GM23338 (cell line): ENCODE measurements around the gene ZBTB44. TPM values are rescaled to one million over a fixed set of nuclear protein-coding genes. Genes with fewer than 3 reads are reported as not detected.

Source experiments
- ATAC-seq: fragments of 200-7000 bp; cut with Tn5 transposase; 3 replicates; pipeline ENCODE4 v1.9.1; 2020
- DNase-seq: peaks from one replicate; pipeline ENCODE4 v3.0.0-alpha.2; 2015; ENCODE audit warnings: low spot score
- H2AFZ ChIP-seq: fragments of 200-600 bp; sonication (generic); 2 replicates; pipeline ENCODE4 v1.8.0; 2016; ENCODE audit warnings: antibody characterized with exemption, mild to moderate bottlenecking, moderate library complexity
- H3F3A ChIP-seq: fragments of 200-600 bp; sonication (generic); replicated peaks from 2 replicates; pipeline ENCODE4 v1.8.0; 2017; ENCODE audit warnings: antibody characterized with exemption, mixed run types, low read depth
- H3K27ac ChIP-seq: fragments of 200-600 bp; sonication (generic); 2 replicates; pipeline ENCODE4 v1.6.1; 2016; ENCODE audit warnings: low read depth
- H3K27me3 ChIP-seq: fragments of 200-600 bp; sonication (generic); 2 replicates; pipeline ENCODE4 v1.8.0; 2016; ENCODE audit warnings: mild to moderate bottlenecking, mixed run types, moderate library complexity; ENCODE audit not compliant: insufficient read depth
- H3K36me3 ChIP-seq: fragments of 200-600 bp; sonication (generic); 2 replicates; pipeline ENCODE4 v1.8.0; 2016; ENCODE audit warnings: mild to moderate bottlenecking; ENCODE audit not compliant: insufficient read depth
- H3K4me1 ChIP-seq: fragments of 200-600 bp; sonication (generic); 2 replicates; pipeline ENCODE4 v1.8.0; 2016; ENCODE audit warnings: mild to moderate bottlenecking, moderate library complexity; ENCODE audit not compliant: insufficient read depth
- H3K4me2 ChIP-seq: fragments of 200-600 bp; sonication (generic); 2 replicates; pipeline ENCODE4 v1.7.1; 2017; ENCODE audit warnings: mixed run types
- H3K4me3 ChIP-seq: fragments of 200-600 bp; sonication (generic); 2 replicates; pipeline ENCODE4 v1.6.1; 2016; ENCODE audit warnings: mixed run types
- H3K79me2 ChIP-seq: fragments of 200-600 bp; sonication (generic); replicated peaks from 2 replicates; pipeline ENCODE4 v1.8.0; 2017; ENCODE audit warnings: mild to moderate bottlenecking; ENCODE audit not compliant: insufficient read depth
- H3K9me2 ChIP-seq: fragments of 200-600 bp; sonication (generic); 2 replicates; pipeline ENCODE4 v1.8.0; 2017; ENCODE audit not compliant: insufficient read depth
- H4K20me1 ChIP-seq: fragments of 200-600 bp; sonication (generic); replicated peaks from 2 replicates; pipeline ENCODE4 v1.8.0; 2017; ENCODE audit warnings: mild to moderate bottlenecking; ENCODE audit not compliant: insufficient read depth
- H3K27ac Mint-ChIP-seq: 2 replicates; pipeline ENCODE4 v1.8.0; 2020; ENCODE audit warnings: inconsistent platforms, mild to moderate bottlenecking, moderate library complexity, mixed read lengths
- H3K27me3 Mint-ChIP-seq: 3 replicates; pipeline ENCODE4 v1.8.0; 2022; ENCODE audit warnings: low read depth, mild to moderate bottlenecking, moderate library complexity, mixed read lengths, inconsistent platforms; ENCODE audit not compliant: insufficient read depth, poor library complexity
- H3K36me3 Mint-ChIP-seq: 3 replicates; pipeline ENCODE4 v1.8.0; 2021; ENCODE audit warnings: low read depth, mild to moderate bottlenecking, inconsistent platforms, moderate library complexity, mixed read lengths
- H3K4me1 Mint-ChIP-seq: 3 replicates; pipeline ENCODE4 v1.8.0; 2020; ENCODE audit warnings: mild to moderate bottlenecking, inconsistent platforms, mixed read lengths
- H3K4me3 Mint-ChIP-seq: 3 replicates; pipeline ENCODE4 v1.8.0; 2021; ENCODE audit warnings: moderate library complexity, mild to moderate bottlenecking, inconsistent platforms, mixed read lengths
- H3K9me3 Mint-ChIP-seq: 3 replicates; pipeline ENCODE4 v1.8.0; 2020; ENCODE audit warnings: moderate library complexity, mild to moderate bottlenecking, inconsistent platforms, mixed read lengths
- CREB1 ChIP-seq: fragments of 250-450 bp; sonication (Bioruptor Pico); IDR thresholded peaks from 2 replicates; pipeline ENCODE4 v1.5.0; 2020; ENCODE audit warnings: low read depth, mild to moderate bottlenecking, moderate library complexity
- EZH2 ChIP-seq: fragments of 200-600 bp; sonication (generic); IDR thresholded peaks from one replicate; pipeline ENCODE4 v1.8.0; 2017; ENCODE audit warnings: antibody characterized with exemption, mild to moderate bottlenecking, low read depth; ENCODE audit not compliant: unreplicated experiment
- EZH2phosphoT487 ChIP-seq: fragments of 200-600 bp; sonication (generic); IDR thresholded peaks from one replicate; pipeline ENCODE4 v1.8.1; 2018; ENCODE audit warnings: antibody characterized with exemption; ENCODE audit not compliant: unreplicated experiment
- JUNB ChIP-seq: IDR thresholded peaks from one replicate; pipeline ENCODE4 v1.6.1; 2016; ENCODE audit warnings: antibody characterized with exemption; ENCODE audit not compliant: unreplicated experiment
- NANOG ChIP-seq: IDR thresholded peaks from 2 replicates; pipeline ENCODE4 v1.6.1; 2016; ENCODE audit warnings: antibody characterized with exemption, borderline replicate concordance
- POLR2AphosphoS5 ChIP-seq: IDR thresholded peaks from 2 replicates; pipeline ENCODE4 v1.6.1; 2016; ENCODE audit warnings: antibody characterized with exemption, low read depth
- STAT1 ChIP-seq: IDR thresholded peaks from one replicate; pipeline ENCODE4 v1.6.1; 2016; ENCODE audit warnings: antibody characterized with exemption; ENCODE audit not compliant: unreplicated experiment
- ZNF114 ChIP-seq: fragments of 250-450 bp; sonication (Bioruptor Pico); IDR thresholded peaks from 2 replicates; pipeline ENCODE4 v1.5.0; 2020; ENCODE audit warnings: mild to moderate bottlenecking, moderate library complexity
- ZNF331 ChIP-seq: fragments of 250-450 bp; sonication (Bioruptor Pico); IDR thresholded peaks from 2 replicates; pipeline ENCODE4 v1.5.0; 2020; ENCODE audit warnings: low read depth, mild to moderate bottlenecking, moderate library complexity
- polyA plus RNA-seq: library from polyadenylated mRNA; unstranded; fragments of >200 nt; fragmentation: Nextera tagmentation; extraction: Ambion mirVana; gene quantifications from 2 replicates; pipeline ENCODE4 v1.2.1, GENCODE V29; 2016
- total RNA-seq: library from RNA; depleted of rRNA; stranded (reverse); fragments of >200 nt; shearing (Covaris generic); gene quantifications from 2 replicates; pipeline ENCODE4 v1.2.3, GENCODE V29; 2014
- TF ChIP-seq, protein P1 (sequence below): IDR thresholded peaks from 2 replicates; pipeline ENCODE4 v1.6.1; 2016; ENCODE audit warnings: antibody characterized with exemption
- TF ChIP-seq, protein P2 (sequence below), 2 experiments: fragments of 200-600 bp in 1 of 2; sonication (generic) in 1 of 2; conservative IDR thresholded peaks; 2 replicates each; pipeline versions ENCODE4 v1.5.1 to v1.6.1; 2016 to 2017; ENCODE audit warnings: antibody characterized with exemption in 2 of 2, low read depth in 2 of 2, mild to moderate bottlenecking in 2 of 2, moderate library complexity in 1 of 2
- TF ChIP-seq, protein P3 (sequence below): fragments of 250-450 bp; sonication (Bioruptor Pico); IDR thresholded peaks from 2 replicates; pipeline ENCODE4 v1.5.0; 2020; ENCODE audit warnings: mild to moderate bottlenecking, moderate library complexity

Gene ZBTB44
- total and polyA plus RNA-seq, 2 experiments from 2014 or later, result 61.2 to 102 TPM

DNA sequence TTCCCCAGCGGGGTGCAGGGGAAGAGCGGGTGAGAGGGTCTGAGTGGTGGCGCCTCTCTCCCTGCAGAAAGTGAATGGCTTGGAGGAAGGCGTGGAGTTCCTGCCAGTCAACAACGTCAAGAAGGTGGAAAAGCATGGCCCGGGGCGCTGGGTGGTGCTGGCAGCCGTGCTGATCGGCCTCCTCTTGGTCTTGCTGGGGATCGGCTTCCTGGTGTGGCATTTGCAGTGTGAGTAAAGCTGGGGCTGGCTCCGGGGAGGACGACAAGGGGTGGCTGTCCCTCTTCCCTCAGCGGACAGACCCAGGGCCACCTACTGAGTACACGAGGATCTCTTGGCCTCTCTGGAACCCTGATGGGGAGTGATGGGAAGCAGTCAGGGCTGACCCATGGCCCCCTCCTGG lies 126.7 kb downstream of the ZBTB44 start (continued):
- TF ChIP-seq, protein P1, sequence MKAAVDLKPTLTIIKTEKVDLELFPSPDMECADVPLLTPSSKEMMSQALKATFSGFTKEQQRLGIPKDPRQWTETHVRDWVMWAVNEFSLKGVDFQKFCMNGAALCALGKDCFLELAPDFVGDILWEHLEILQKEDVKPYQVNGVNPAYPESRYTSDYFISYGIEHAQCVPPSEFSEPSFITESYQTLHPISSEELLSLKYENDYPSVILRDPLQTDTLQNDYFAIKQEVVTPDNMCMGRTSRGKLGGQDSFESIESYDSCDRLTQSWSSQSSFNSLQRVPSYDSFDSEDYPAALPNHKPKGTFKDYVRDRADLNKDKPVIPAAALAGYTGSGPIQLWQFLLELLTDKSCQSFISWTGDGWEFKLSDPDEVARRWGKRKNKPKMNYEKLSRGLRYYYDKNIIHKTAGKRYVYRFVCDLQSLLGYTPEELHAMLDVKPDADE, result no peak
- no peak for TF ChIP-seq POLR2AphosphoS5
- TF ChIP-seq, protein P2, sequence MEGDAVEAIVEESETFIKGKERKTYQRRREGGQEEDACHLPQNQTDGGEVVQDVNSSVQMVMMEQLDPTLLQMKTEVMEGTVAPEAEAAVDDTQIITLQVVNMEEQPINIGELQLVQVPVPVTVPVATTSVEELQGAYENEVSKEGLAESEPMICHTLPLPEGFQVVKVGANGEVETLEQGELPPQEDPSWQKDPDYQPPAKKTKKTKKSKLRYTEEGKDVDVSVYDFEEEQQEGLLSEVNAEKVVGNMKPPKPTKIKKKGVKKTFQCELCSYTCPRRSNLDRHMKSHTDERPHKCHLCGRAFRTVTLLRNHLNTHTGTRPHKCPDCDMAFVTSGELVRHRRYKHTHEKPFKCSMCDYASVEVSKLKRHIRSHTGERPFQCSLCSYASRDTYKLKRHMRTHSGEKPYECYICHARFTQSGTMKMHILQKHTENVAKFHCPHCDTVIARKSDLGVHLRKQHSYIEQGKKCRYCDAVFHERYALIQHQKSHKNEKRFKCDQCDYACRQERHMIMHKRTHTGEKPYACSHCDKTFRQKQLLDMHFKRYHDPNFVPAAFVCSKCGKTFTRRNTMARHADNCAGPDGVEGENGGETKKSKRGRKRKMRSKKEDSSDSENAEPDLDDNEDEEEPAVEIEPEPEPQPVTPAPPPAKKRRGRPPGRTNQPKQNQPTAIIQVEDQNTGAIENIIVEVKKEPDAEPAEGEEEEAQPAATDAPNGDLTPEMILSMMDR (conservative IDR thresholded peaks at IDR 0.05; ENCODE audit: low read depth in 2 of 2), result no peak
- TF ChIP-seq CREB1 (CRISPR knock-in tag), result no peak
- TF ChIP-seq EZH2phosphoT487, result no peak
- no peak for TF ChIP-seq EZH2
- TF ChIP-seq NANOG, result no peak

DNA sequence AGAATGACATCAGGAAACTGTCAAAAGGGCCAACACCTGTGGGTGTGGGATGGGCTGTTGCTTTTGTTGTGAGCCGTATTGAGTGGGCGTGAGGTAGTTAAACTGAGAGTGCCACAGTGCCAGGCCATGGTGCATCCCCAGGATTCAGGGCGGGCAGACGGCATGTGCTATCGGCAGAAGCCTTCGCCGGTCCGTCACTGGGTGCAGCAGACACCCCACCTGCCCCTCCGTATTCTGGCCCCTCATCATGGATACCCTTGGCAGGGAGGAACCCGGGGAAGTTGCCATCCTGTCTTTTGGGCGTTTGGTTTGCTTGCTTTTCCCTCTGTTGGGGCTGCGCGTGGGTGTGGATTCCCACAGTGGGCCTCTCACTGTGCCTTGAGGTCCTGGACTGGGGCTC lies 127.6 kb downstream of the ZBTB44 start:
- Histone ChIP-seq H3K4me1 (no peaks in the 10 kb centered on the region), H3K79me2 (no peaks in the 10 kb centered on the region), H3K27ac (no peak overlapping the region), H2AFZ (no peak overlapping the region), H3K36me3 (no peaks in the 10 kb centered on the region), H3K4me2 (no peak overlapping the region), H3K9me2 (no peaks in the 10 kb centered on the region), H4K20me1 (no peaks in the 10 kb centered on the region; the same call in 1 of the 2 replicates), H3K27me3 (no peaks in the 10 kb centered on the region), H3K4me3 (no peak overlapping the region), H3F3A (no peaks in the 10 kb centered on the region)
- DNase-seq (no peak), ATAC-seq (no peak)
- TF ChIP-seq ZNF331 (CRISPR knock-in tag), result no peak
- TF ChIP-seq, protein P3, sequence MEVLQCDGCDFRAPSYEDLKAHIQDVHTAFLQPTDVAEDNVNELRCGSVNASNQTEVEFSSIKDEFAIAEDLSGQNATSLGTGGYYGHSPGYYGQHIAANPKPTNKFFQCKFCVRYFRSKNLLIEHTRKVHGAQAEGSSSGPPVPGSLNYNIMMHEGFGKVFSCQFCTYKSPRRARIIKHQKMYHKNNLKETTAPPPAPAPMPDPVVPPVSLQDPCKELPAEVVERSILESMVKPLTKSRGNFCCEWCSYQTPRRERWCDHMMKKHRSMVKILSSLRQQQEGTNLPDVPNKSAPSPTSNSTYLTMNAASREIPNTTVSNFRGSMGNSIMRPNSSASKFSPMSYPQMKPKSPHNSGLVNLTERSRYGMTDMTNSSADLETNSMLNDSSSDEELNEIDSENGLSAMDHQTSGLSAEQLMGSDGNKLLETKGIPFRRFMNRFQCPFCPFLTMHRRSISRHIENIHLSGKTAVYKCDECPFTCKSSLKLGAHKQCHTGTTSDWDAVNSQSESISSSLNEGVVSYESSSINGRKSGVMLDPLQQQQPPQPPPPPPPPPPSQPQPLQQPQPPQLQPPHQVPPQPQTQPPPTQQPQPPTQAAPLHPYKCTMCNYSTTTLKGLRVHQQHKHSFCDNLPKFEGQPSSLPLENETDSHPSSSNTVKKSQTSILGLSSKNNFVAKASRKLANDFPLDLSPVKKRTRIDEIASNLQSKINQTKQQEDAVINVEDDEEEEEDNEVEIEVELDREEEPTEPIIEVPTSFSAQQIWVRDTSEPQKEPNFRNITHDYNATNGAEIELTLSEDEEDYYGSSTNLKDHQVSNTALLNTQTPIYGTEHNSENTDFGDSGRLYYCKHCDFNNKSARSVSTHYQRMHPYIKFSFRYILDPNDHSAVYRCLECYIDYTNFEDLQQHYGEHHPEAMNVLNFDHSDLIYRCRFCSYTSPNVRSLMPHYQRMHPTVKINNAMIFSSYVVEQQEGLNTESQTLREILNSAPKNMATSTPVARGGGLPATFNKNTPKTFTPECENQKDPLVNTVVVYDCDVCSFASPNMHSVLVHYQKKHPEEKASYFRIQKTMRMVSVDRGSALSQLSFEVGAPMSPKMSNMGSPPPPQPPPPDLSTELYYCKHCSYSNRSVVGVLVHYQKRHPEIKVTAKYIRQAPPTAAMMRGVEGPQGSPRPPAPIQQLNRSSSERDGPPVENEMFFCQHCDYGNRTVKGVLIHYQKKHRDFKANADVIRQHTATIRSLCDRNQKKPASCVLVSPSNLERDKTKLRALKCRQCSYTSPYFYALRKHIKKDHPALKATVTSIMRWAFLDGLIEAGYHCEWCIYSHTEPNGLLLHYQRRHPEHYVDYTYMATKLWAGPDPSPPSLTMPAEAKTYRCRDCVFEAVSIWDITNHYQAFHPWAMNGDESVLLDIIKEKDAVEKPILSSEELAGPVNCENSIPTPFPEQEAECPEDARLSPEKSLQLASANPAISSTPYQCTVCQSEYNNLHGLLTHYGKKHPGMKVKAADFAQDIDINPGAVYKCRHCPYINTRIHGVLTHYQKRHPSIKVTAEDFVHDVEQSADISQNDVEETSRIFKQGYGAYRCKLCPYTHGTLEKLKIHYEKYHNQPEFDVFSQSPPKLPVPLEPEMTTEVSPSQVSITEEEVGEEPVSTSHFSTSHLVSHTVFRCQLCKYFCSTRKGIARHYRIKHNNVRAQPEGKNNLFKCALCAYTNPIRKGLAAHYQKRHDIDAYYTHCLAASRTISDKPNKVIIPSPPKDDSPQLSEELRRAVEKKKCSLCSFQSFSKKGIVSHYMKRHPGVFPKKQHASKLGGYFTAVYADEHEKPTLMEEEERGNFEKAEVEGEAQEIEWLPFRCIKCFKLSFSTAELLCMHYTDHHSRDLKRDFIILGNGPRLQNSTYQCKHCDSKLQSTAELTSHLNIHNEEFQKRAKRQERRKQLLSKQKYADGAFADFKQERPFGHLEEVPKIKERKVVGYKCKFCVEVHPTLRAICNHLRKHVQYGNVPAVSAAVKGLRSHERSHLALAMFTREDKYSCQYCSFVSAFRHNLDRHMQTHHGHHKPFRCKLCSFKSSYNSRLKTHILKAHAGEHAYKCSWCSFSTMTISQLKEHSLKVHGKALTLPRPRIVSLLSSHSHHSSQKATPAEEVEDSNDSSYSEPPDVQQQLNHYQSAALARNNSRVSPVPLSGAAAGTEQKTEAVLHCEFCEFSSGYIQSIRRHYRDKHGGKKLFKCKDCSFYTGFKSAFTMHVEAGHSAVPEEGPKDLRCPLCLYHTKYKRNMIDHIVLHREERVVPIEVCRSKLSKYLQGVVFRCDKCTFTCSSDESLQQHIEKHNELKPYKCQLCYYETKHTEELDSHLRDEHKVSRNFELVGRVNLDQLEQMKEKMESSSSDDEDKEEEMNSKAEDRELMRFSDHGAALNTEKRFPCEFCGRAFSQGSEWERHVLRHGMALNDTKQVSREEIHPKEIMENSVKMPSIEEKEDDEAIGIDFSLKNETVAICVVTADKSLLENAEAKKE, result no peak
- TF ChIP-seq EZH2phosphoT487, result no peak
- TF ChIP-seq POLR2AphosphoS5, result no peak
- no peak for TF ChIP-seq NANOG
- no peak for TF ChIP-seq EZH2
- no peak for TF ChIP-seq JUNB
- TF ChIP-seq STAT1, result no peak
- TF ChIP-seq CREB1 (CRISPR knock-in tag), result no peak
- TF ChIP-seq, protein P2 (conservative IDR thresholded peaks at IDR 0.05; ENCODE audit: low read depth in 2 of 2), result no peak
- no peak for TF ChIP-seq ZNF114
- Mint-ChIP-seq H3K36me3 (no peaks in the 10 kb centered on the region; the same call in 2 of the 3 replicates), H3K4me3 (no peak overlapping the region), H3K9me3 (no peaks in the 10 kb centered on the region), H3K27ac (no peak overlapping the region), H3K4me1 (peaks cover 6% of the 10 kb centered on the region), H3K27me3 (no peaks in the 10 kb centered on the region)
